Kidney (tissue), 14 donors: ENCODE measurements around the gene ETV6. TPM values are rescaled to one million over a fixed set of nuclear protein-coding genes. Genes with fewer than 3 reads are reported as not detected.

Source experiments
- DNase-seq, 5 donors: peaks; one replicate each; pipeline ENCODE4 v3.0.0-alpha.2; 2013 to 2020
- FAIRE-seq: peaks from 2 replicates; lab custom pipeline; 2012; peaks lifted over from hg19 to GRCh38; lab: Jason Lieb, UNC
- H3K27ac ChIP-seq, 2 donors: one replicate each; pipeline ENCODE4 v1.7.0; 2013; ENCODE audit warnings: low read depth in 2 of 2, low read length in 2 of 2, inconsistent platforms in 1 of 2
- H3K27me3 ChIP-seq: one replicate; pipeline ENCODE4 v1.7.1; 2013; ENCODE audit warnings: low read length, inconsistent platforms; ENCODE audit not compliant: control insufficient read depth, insufficient read depth
- H3K36me3 ChIP-seq, 3 donors: one replicate each; pipeline versions ENCODE4 v1.7.0 to v1.7.1; 2013; ENCODE audit warnings: low read length in 3 of 3, control low read depth in 1 of 3, inconsistent platforms in 1 of 3; ENCODE audit not compliant: insufficient read depth in 3 of 3, control insufficient read depth in 2 of 3
- H3K4me1 ChIP-seq, 3 donors: one replicate each; pipeline versions ENCODE4 v1.7.0 to v1.7.1; 2013; ENCODE audit warnings: low read length in 3 of 3, inconsistent platforms in 1 of 3, low read depth in 1 of 3; ENCODE audit not compliant: control insufficient read depth in 2 of 3, insufficient read depth in 2 of 3
- H3K4me3 ChIP-seq, 3 donors: one replicate each; pipeline versions ENCODE4 v1.7.0 to v1.8.1; 2013; ENCODE audit warnings: low read length in 3 of 3, control low read depth in 1 of 3, inconsistent platforms in 1 of 3
- H3K9ac ChIP-seq, 3 donors: one replicate each; pipeline versions ENCODE4 v1.7.0 to v1.7.1; 2013; ENCODE audit warnings: low read length in 3 of 3, control low read depth in 1 of 3, inconsistent platforms in 1 of 3
- H3K9me3 ChIP-seq, 3 donors: one replicate each; pipeline versions ENCODE4 v1.7.0 to v1.7.1; 2013; ENCODE audit warnings: low read length in 3 of 3, control low read depth in 1 of 3, inconsistent platforms in 1 of 3; ENCODE audit not compliant: control insufficient read depth in 2 of 3, insufficient read depth in 1 of 3
- CTCF ChIP-seq: IDR thresholded peaks from 3 replicates; pipeline ENCODE4 v1.5.1; 2012; ENCODE audit warnings: mild to moderate bottlenecking, moderate library complexity, borderline replicate concordance; ENCODE audit not compliant: insufficient read depth; ENCODE audit errors: extremely low read depth
- intact Hi-C: fragments of 100-400 bp; cut with DNase I; formaldehyde crosslinking; loops from one replicate; pipeline ENCODE4 v1.11.1; 2022
- polyA plus RNA-seq: library from polyadenylated mRNA; stranded (reverse); fragments of 350-450 nt; fragmentation: Illumina TruSeq; extraction: RNeasy Lipid Tissue Mini Kit (QIAGEN cat#74804); gene quantifications from one replicate; pipeline ENCODE4 v1.2.3, GENCODE V29; 2014; ENCODE audit warnings: low read depth, low replicate concordance; ENCODE audit not compliant: insufficient read depth
- total RNA-seq: library from RNA; stranded (reverse); fragmentation: NEBNext Ultra II Directional; extraction: Animal tissue kit (Norgen Biotek cat#: 25700); gene quantifications from one replicate; pipeline ENCODE4 v1.2.1, GENCODE V29; 2021
- donor health status: control.
- donor health status: control.
- donor health status: control.
- donor health status: control.
- donor health status: control.
- donor health status: DM: yes; HTN: yes; CAD: no.
- donor health status: Normal renal cell carcinoma (clear cell type).

Gene ETV6
- total and polyA plus RNA-seq, 2 donors from 2014 or later, result 5.2 to 59.8 TPM

- no peak overlapping the region for H3K27ac ChIP-seq
- no peaks in the 10 kb centered on the region for H3K36me3 ChIP-seq
- FAIRE-seq, result no peak
- peaks cover 0 to 12% (median 0%) of the 10 kb centered on the region in 3 donors for H3K4me1 ChIP-seq
- H3K9ac ChIP-seq, result no peak overlapping the region
- peak in 1 of 5 donors; percentile 47 for DNase-seq
- no peak overlapping the region for H3K4me3 ChIP-seq
- intact Hi-C loops, result no loop called here
- no peak for TF ChIP-seq CTCF
- no peaks in the 10 kb centered on the region for H3K27me3 ChIP-seq
- no peaks in the 10 kb centered on the region for H3K9me3 ChIP-seq
Observed at GRCh38 chr12:11689591-11690186, 40.2 kb downstream of the ETV6 start.

GRCh38 chr12:11693067-11693466, 43.6 kb downstream of the ETV6 start:
- intact Hi-C loops, result no loop called here
- Histone ChIP-seq H3K4me3 (no peak overlapping the region), H3K4me1 (peaks cover 0 to 7% (median 6%) of the 10 kb centered on the region in 3 donors), H3K9me3 (no peaks in the 10 kb centered on the region), H3K27me3 (no peaks in the 10 kb centered on the region), H3K9ac (no peak overlapping the region), H3K36me3 (no peaks in the 10 kb centered on the region), H3K27ac (no peak overlapping the region)
- DNase-seq (no peak), FAIRE-seq (no peak)
- no peak for TF ChIP-seq CTCF

- no peak for DNase-seq
- Histone ChIP-seq H3K9ac (no peak overlapping the region), H3K27ac (no peak overlapping the region), H3K27me3 (no peaks in the 10 kb centered on the region), H3K4me1 (peaks cover 0 to 12% (median under 1%) of the 10 kb centered on the region in 3 donors), H3K9me3 (no peaks in the 10 kb centered on the region), H3K4me3 (no peak overlapping the region), H3K36me3 (no peaks in the 10 kb centered on the region)
- intact Hi-C loops, result no loop called here
- no peak for TF ChIP-seq CTCF
- FAIRE-seq, result no peak
Observed at GRCh38 chr12:11693601-11694000, 44.1 kb downstream of the ETV6 start.

- Histone ChIP-seq H3K36me3 (no peaks in the 10 kb centered on the region), H3K27ac (no peak overlapping the region), H3K9me3 (no peaks in the 10 kb centered on the region), H3K9ac (no peak overlapping the region), H3K4me3 (no peak overlapping the region), H3K27me3 (no peaks in the 10 kb centered on the region), H3K4me1 (peaks cover 0 to 18% (median 0%) of the 10 kb centered on the region in 3 donors)
- no peak for FAIRE-seq
- no peak for DNase-seq
- TF ChIP-seq CTCF, result no peak
- intact Hi-C loops, result no loop called here
Observed at GRCh38 chr12:11694528-11694927, 45.1 kb downstream of the ETV6 start.
